Kidney (tissue), 14 donors: ENCODE measurements around the gene ANKZF1. TPM values are rescaled to one million over a fixed set of nuclear protein-coding genes. Genes with fewer than 3 reads are reported as not detected.
A peak's percentile ranks its signal among the peaks of the same experiment; 100 is the strongest.

ENCODE experiments used
- DNase-seq, 5 donors: peaks; one replicate each; pipeline ENCODE4 v3.0.0-alpha.2; 2013 to 2020
- FAIRE-seq: peaks from 2 replicates; lab custom pipeline; 2012; peaks lifted over from hg19 to GRCh38; lab: Jason Lieb, UNC
- H3K27ac ChIP-seq, 2 donors: one replicate each; pipeline ENCODE4 v1.7.0; 2013; ENCODE audit warnings: low read depth in 2 of 2, low read length in 2 of 2, inconsistent platforms in 1 of 2
- H3K27me3 ChIP-seq: one replicate; pipeline ENCODE4 v1.7.1; 2013; ENCODE audit warnings: low read length, inconsistent platforms; ENCODE audit not compliant: control insufficient read depth, insufficient read depth
- H3K36me3 ChIP-seq, 3 donors: one replicate each; pipeline versions ENCODE4 v1.7.0 to v1.7.1; 2013; ENCODE audit warnings: low read length in 3 of 3, control low read depth in 1 of 3, inconsistent platforms in 1 of 3; ENCODE audit not compliant: insufficient read depth in 3 of 3, control insufficient read depth in 2 of 3
- H3K4me1 ChIP-seq, 3 donors: one replicate each; pipeline versions ENCODE4 v1.7.0 to v1.7.1; 2013; ENCODE audit warnings: low read length in 3 of 3, inconsistent platforms in 1 of 3, low read depth in 1 of 3; ENCODE audit not compliant: control insufficient read depth in 2 of 3, insufficient read depth in 2 of 3
- H3K4me3 ChIP-seq, 3 donors: one replicate each; pipeline versions ENCODE4 v1.7.0 to v1.8.1; 2013; ENCODE audit warnings: low read length in 3 of 3, control low read depth in 1 of 3, inconsistent platforms in 1 of 3
- H3K9ac ChIP-seq, 3 donors: one replicate each; pipeline versions ENCODE4 v1.7.0 to v1.7.1; 2013; ENCODE audit warnings: low read length in 3 of 3, control low read depth in 1 of 3, inconsistent platforms in 1 of 3
- H3K9me3 ChIP-seq, 3 donors: one replicate each; pipeline versions ENCODE4 v1.7.0 to v1.7.1; 2013; ENCODE audit warnings: low read length in 3 of 3, control low read depth in 1 of 3, inconsistent platforms in 1 of 3; ENCODE audit not compliant: control insufficient read depth in 2 of 3, insufficient read depth in 1 of 3
- CTCF ChIP-seq: IDR thresholded peaks from 3 replicates; pipeline ENCODE4 v1.5.1; 2012; ENCODE audit warnings: mild to moderate bottlenecking, moderate library complexity, borderline replicate concordance; ENCODE audit not compliant: insufficient read depth; ENCODE audit errors: extremely low read depth
- intact Hi-C: fragments of 100-400 bp; cut with DNase I; formaldehyde crosslinking; loops from one replicate; pipeline ENCODE4 v1.11.1; 2022
- polyA plus RNA-seq: library from polyadenylated mRNA; stranded (reverse); fragments of 350-450 nt; fragmentation: Illumina TruSeq; extraction: RNeasy Lipid Tissue Mini Kit (QIAGEN cat#74804); gene quantifications from one replicate; pipeline ENCODE4 v1.2.3, GENCODE V29; 2014; ENCODE audit warnings: low read depth, low replicate concordance; ENCODE audit not compliant: insufficient read depth
- total RNA-seq: library from RNA; stranded (reverse); fragmentation: NEBNext Ultra II Directional; extraction: Animal tissue kit (Norgen Biotek cat#: 25700); gene quantifications from one replicate; pipeline ENCODE4 v1.2.1, GENCODE V29; 2021
- donor health status: control.
- donor health status: control.
- donor health status: control.
- donor health status: control.
- donor health status: control.
- donor health status: DM: yes; HTN: yes; CAD: no.
- donor health status: Normal renal cell carcinoma (clear cell type).

ANKZF1 gene
- total and polyA plus RNA-seq, 2 donors from 2014 or later = 26.6 to 48.9 TPM

DNA sequence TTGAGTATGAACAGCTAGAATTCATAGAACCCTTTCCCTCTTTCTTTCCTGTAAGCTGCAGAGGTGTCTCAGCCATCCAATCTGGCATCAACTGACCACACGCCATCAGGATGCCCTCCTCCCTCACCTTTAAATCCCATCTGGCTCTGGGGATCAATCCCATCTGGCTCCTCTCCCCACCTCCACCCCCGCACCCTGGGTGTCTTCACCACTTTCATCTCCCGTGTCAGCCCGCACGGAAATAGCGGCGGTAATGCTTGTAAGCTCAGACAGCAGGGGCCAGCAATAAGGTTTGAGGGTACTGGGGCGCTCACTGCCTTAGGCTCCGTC, 22.9 kb downstream of the ANKZF1 start:
- no peaks in the 10 kb centered on the region for H3K9me3 ChIP-seq
- peaks cover 3 to 52% (median 42%) of the 10 kb centered on the region in 3 donors for H3K4me1 ChIP-seq
- peaks cover 15% of the 10 kb centered on the region for H3K27me3 ChIP-seq
- intact Hi-C loops = no loop called here
- H3K36me3 ChIP-seq = peaks cover 2 to 12% (median 3%) of the 10 kb centered on the region in 3 donors
- FAIRE-seq = no peak
- no peak for TF ChIP-seq CTCF
- no peak for DNase-seq
- H3K4me3 ChIP-seq = peak overlapping the region in 2 of 3 donors; percentile 81 to 93
- peak overlapping the region; percentile 81 to 85 for H3K27ac ChIP-seq
- peak overlapping the region in 2 of 3 donors; percentile 28 to 68 for H3K9ac ChIP-seq

- Histone ChIP-seq H3K27me3 (peaks cover 15% of the 10 kb centered on the region), H3K4me1 (peaks cover 3 to 47% (median 36%) of the 10 kb centered on the region in 3 donors), H3K9me3 (no peaks in the 10 kb centered on the region), H3K4me3 (peak within 1 kb of the TSS; percentile 20 to 93 (median 81)), H3K9ac (peak within 1 kb of the TSS in 2 of 3 donors; percentile 68 to 75), H3K27ac (peak within 1 kb of the TSS; percentile 85 to 87), H3K36me3 (peaks cover 0 to 12% (median 3%) of the 10 kb centered on the region in 3 donors)
- FAIRE-seq = no peak
- DNase-seq = peak; percentile 42 to 85 (median 63)
- intact Hi-C loops = no loop called here
- no peak for TF ChIP-seq CTCF
Observed at GRCh38 chr2:219252900-219253752, 23.5 kb downstream of the ANKZF1 start, which contains the start of gene TUBA4B. TSS of gene TUBA4B (plus strand) at chr2:219253243. CDS start at chr2:219253408, 165 bp downstream.

GRCh38 chr2:219253753-219254589, 24.4 kb downstream of the ANKZF1 start, which contains the start of gene TUBA4A:
TSS of gene TUBA4A (minus strand) at chr2:219253918. CDS start at chr2:219253858, 60 bp downstream.
- H3K36me3 ChIP-seq = peaks cover 0 to 12% (median 3%) of the 10 kb centered on the region in 3 donors
- DNase-seq (peak; percentile 66 to 95 (median 81)), FAIRE-seq (no peak)
- H3K27ac ChIP-seq = peak within 1 kb of the TSS; percentile 85 to 87
- peak within 1 kb of the TSS; percentile 20 to 93 (median 81) for H3K4me3 ChIP-seq
- no peak for TF ChIP-seq CTCF
- peak within 1 kb of the TSS in 2 of 3 donors; percentile 68 to 75 for H3K9ac ChIP-seq
- H3K4me1 ChIP-seq = peaks cover 0 to 41% (median 32%) of the 10 kb centered on the region in 3 donors
- peaks cover 15% of the 10 kb centered on the region for H3K27me3 ChIP-seq
- H3K9me3 ChIP-seq = no peaks in the 10 kb centered on the region
- intact Hi-C loops = no loop called here
